ENCODE data around the gene TMPRSS3.

TMPRSS3 gene

DNA sequence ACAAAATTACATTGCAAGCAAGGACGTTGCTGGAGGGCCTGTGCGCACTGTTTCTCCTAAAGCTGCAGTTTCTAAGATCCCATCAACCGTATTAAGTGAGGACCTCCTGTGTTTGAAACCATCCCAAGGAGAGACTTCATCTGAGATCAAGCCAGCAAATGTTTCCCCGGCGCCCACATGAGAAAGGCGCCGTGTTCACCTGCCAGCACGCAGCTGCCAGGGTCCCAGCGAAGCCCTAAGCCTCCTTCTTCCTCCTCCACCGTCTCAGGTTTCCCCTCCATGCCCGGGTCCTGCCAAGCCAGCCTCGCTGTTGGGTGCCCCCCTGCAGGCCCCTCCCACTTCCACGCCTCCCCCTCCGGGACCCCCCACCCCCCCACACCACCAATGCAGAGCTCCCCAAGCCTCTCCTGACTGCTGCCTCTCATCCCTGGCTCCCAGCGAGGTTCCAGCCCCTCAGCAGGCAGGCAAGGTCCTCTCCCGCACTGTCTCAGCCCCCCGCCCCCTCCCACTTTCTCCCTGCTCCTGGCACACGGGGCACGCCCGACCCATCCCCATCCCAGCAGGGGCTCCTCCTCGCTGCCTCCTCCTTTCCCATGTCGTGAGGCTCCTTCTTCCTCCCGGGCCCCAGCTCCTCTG is 20.9 kb downstream of the TMPRSS3 start:
- TF ChIP-seq, protein P1, sequence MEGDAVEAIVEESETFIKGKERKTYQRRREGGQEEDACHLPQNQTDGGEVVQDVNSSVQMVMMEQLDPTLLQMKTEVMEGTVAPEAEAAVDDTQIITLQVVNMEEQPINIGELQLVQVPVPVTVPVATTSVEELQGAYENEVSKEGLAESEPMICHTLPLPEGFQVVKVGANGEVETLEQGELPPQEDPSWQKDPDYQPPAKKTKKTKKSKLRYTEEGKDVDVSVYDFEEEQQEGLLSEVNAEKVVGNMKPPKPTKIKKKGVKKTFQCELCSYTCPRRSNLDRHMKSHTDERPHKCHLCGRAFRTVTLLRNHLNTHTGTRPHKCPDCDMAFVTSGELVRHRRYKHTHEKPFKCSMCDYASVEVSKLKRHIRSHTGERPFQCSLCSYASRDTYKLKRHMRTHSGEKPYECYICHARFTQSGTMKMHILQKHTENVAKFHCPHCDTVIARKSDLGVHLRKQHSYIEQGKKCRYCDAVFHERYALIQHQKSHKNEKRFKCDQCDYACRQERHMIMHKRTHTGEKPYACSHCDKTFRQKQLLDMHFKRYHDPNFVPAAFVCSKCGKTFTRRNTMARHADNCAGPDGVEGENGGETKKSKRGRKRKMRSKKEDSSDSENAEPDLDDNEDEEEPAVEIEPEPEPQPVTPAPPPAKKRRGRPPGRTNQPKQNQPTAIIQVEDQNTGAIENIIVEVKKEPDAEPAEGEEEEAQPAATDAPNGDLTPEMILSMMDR (IDR thresholded peaks at IDR 0.05; ENCODE audit: borderline replicate concordance, insufficient read depth, low read depth, low read length), result no peak
- H3K4me3 ChIP-seq (ENCODE audit: low read depth, low read length), result no peak overlapping the region

DNA sequence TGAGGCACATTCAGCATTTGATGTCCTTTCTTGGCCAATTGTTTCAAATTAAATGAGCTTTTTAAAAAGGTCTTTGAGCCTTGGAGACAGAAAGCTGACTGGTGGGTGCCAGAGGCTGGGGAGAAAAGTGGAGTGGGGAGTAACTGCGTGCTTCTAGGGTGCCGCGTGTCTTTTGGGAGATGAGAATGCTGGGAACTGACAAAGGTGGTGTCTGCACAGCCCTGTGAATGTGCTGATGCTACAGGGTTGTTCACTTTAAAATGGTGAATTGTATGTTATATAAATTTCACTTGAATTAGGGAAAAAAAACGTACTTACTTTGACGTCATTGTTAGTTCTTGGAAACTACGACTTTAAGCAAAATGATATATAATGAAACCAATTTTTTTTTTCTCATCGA is 21.4 kb downstream of the TMPRSS3 start:
- no peak overlapping the region for H3K4me3 ChIP-seq (ENCODE audit: low read depth, low read length)
- TF ChIP-seq, protein P1 (IDR thresholded peaks at IDR 0.05; ENCODE audit: borderline replicate concordance, insufficient read depth, low read depth, low read length), result no peak

DNA sequence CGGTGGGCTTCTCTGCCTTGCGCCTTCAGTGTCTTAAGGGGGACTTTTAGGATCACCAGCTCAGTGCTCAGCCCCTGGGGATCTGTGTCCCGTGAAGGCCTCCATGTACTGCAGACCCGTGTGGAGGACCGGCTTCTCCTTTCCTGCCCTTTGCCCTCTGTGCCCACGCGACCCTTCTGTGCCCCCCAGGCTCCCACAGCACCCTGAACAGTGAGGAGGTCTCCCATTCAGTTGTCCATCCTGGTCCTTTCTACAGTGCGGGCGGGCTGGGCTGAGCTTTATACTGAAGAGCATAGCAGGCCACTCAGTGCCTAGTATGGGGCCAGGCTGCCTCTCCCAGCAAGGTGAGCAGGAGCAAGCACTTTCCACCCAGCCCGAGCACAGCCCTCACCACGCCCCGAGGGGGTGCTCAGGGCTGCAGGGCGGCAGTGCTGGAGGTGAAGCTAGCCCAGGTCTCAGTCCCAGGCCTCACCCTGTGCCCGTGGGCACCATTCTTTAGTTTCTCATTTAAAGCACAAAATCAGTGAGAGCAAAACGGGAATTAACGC is 21.9 kb downstream of the TMPRSS3 start:
- TF ChIP-seq, protein P1 (IDR thresholded peaks at IDR 0.05; ENCODE audit: borderline replicate concordance, insufficient read depth, low read depth, low read length), result no peak
- H3K4me3 ChIP-seq (ENCODE audit: low read depth, low read length), result no peak overlapping the region

DNA sequence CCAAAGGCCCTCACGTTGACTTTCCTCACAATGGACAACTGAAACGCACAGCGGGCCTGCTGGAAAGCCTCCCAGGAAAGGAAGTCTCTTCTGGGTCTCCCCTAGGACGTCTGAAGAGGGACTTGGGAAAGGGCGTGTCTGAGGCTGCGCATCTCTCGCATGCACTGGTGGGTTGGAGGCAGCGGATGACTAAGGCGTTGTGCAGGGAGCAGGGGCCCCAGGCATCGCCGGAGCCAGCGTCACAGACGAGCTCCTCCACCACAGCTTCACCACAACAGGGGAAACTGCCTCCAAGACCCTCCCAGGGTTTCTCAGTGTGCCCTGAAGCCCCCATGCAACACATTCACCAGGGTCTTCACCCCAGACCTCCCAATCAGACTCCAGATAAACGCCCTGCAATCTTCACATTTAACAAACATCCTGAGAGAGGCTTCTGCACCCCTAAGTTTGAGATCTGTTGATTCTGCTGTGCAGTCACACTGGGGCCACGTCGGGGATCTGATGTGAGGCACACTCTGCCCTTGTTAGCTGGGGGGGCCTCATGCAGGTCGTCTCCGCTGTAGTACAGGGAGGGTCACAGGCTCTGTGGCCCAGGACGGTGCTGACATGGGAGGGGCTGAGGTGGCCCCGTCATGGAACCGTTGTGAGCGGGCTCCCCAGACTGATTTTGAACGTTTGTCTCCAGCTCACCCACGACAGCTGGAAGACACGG is 22.5 kb downstream of the TMPRSS3 start:
- no peak overlapping the region for H3K4me3 ChIP-seq (ENCODE audit: low read depth, low read length)
- TF ChIP-seq, protein P1 (IDR thresholded peaks at IDR 0.05; ENCODE audit: borderline replicate concordance, insufficient read depth, low read depth, low read length), result no peak

DNA sequence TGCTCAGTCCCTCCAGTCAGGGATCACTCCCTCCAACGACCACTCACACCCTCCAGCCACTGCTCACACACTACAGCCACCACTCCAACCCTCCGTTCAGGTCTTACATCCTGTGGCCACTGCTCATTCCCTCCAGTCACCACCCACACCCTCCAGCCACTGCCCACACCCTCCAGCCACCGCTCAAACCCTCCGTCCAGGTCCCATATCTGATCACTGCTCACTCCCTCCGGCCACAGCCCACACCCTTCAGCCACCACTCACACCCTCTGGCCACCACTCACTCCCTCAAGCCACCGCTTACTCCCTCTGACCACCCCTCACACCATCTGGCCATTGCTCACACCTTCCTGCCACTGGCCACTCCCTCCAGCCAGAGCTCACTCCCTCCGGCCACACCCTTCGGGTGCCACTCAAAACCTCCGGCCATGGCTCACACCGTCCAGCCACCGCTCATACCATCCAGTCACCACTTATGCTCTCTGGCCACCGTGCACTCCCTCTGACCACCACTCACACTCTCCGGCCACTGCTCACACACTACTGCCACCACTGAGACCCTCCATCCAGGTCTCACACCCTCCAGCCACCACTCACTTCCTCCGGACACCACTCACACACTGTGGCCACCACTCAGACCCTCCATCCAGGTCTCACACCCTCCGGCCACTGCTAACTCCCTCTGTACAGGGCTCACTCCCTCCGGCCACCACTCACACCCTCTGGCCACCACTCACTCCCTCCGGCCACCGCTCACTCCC is 24.8 kb downstream of the TMPRSS3 start:
- TF ChIP-seq, protein P1 (IDR thresholded peaks at IDR 0.05; ENCODE audit: borderline replicate concordance, insufficient read depth, low read depth, low read length), result no peak
- no peak overlapping the region for H3K4me3 ChIP-seq (ENCODE audit: low read depth, low read length)

DNA sequence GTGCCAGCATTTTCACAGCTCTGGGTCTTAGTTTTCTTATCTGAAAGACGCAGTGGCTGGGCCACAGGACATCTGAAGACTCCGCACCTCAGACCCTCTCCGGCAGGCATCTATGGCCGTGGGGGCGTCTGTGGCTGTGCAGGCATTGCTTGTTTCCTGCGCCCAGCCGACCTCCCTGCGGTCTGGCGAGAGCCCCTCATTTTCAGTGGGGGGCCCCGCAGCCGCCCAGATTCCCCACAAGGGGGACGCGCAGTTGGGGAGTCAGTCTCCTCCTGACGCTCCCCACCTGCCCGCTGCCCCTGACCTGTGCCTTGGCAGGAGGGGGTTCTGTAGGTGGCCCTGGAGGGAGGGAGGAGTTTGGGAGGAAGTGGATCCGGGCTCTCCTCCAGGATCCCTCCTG is 26.0 kb downstream of the TMPRSS3 start:
- no peak overlapping the region for H3K4me3 ChIP-seq (ENCODE audit: low read depth, low read length)
- TF ChIP-seq, protein P1 (IDR thresholded peaks at IDR 0.05; ENCODE audit: borderline replicate concordance, insufficient read depth, low read depth, low read length), result 0 out of 2 replicates have a peak, but pooled peaks have one; percentile 6
